H54 (cell line): ENCODE measurements around the gene TSPAN14.
A peak's percentile ranks its signal among the peaks of the same experiment; 100 is the strongest.

ENCODE experiments used
- DNase-seq: peaks from one replicate; pipeline ENCODE4 v3.0.0; 2011; ENCODE audit warnings: low spot score, mixed read lengths; ENCODE audit not compliant: insufficient read length
- FAIRE-seq: peaks from 3 replicates; lab custom pipeline; 2011; peaks lifted over from hg19 to GRCh38; lab: Jason Lieb, UNC
- POLR2A ChIP-seq: IDR thresholded peaks from 2 replicates; pipeline ENCODE4 v1.6.1; 2011; ENCODE audit warnings: low read depth, mild to moderate bottlenecking, low read length

TSPAN14 gene

DNA sequence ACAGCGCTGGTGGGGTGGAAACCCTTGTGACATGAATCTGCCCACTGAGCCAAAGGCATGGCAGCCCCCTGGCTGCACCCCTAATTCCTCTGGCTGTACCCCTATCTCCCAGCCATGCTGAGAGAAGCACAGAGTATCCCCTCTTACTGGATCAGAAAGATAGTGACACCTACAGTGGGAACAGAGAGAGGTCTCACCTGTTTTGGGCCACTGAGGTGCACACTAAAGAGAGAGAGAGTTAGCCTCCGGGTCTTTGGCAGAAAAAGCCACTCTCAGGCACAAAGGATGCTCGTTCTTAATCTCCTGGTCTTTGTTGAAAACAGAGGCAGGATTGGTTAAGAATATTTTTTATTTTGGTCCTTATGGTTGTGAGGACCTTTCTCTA lies 11.3 kb downstream of the TSPAN14 start:
- no peak for TF ChIP-seq POLR2A
- DNase-seq (no peak), FAIRE-seq (no peak)

DNA sequence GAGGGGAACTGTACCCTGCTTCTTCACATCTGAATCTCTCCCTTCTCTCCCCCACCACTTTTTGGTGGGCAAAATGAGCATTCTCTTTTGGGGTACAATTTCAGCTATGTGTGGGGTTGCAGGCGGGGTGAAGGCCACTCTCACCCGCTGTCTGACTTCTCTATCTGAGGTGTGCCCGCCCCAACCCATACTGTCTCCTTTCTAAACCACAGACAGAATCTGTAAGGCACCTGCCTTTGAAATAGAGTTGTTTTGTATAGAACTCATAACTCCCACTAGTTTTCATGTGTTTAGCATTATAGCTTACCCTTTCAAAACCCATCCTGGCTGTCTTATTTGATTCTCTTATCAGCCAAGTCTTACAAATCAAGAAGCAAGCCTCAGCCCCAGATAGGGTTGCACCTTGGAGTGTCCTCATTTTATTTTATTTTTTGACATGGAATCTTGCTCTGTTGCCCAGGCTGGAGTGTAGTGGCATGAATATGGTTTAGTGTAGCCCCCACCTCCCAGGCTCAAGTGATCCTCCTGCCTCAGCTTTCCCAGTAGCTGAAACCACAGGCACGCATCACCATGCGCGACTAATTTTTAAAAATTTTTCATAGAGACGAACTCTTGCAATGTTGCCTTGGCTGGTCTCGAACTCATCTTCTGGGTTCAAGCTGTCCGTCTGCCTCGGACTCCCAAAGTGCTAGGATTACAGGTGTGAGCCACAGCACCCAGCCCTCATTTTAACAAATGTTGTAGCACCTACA lies 11.9 kb downstream of the TSPAN14 start:
- FAIRE-seq (no peak), DNase-seq (no peak)
- TF ChIP-seq POLR2A = no peak

DNA sequence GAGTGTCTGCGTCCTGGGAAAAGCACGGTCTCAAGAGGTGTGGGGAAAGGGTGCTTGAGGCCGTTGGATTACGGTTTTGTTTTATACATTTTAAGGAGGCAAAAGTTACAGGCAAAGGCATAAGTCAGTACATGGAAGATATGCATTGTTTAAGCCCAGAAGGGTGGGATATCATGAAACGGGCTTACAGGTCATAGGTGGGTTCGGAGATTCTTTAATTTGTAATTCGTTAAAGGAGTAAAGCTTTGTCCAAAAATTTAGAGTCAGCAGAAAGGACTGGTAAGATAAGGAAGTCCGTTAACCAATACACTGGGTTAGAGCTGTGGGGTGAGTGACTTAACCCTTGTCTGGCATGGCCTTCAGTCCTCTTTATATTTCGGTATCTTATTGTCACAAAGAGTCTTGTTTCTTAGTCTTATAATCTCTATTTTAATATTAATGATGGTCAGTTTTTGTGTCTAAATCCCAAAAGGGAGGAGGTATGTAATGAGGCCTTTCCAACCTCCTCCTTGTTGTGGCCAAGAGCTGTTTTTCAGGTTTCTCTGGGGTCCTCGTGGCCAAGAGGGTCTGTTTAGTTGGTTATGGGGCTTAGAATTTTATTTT lies 12.7 kb downstream of the TSPAN14 start:
- no peak for TF ChIP-seq POLR2A
- DNase-seq = no peak
- FAIRE-seq = no peak

DNA sequence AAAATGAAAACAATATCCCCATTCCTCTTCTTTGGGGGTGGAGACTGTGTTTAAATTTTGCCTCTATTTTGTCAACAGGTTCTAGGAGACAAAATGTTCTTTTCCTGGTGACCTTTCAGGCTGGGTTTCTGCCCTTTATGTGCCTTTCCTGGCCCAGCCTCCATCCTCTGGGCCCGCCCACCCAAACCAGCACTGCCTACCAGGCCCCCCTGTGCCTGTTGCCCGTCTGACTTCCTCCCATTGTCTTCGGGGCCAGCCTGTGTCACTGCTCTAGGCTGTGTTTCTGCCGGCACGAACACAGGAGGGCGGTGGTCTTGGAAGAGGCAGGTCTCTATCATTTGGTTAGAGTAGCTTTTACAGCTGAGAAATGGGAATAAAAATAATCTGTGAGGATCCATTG lies 13.9 kb downstream of the TSPAN14 start:
- no peak for DNase-seq
- TF ChIP-seq POLR2A = no peak
- FAIRE-seq = no peak

DNA sequence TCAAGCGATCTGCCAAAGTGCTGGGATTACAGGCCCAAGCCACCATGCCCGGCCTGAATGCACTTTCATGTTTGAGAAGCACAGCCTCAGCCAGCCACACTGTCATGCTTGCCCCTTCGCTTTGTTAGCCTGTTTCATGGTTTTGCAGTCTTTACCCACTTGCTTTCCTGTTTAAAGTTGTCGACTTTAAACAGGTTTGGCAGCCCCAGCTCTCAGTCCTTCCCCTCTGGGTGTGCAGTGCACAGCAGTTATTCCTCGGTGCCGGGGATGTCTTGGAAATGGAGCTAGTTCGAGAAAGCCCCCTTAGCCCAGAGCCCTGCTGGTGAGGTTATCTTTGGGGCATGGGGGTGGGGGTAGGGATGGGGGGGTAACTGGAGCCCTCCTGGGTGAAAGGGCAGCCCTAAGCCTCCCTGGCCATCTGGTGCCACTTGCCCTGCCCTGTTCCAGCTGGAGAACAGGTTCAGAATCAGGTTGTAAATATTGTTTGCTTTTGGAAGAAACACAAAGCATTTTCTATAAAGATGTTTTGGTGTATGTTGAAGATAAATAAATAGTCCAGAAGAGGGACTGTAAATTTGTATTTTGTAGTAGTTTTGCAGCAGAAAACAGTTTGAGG lies 14.8 kb downstream of the TSPAN14 start:
- FAIRE-seq (no peak), DNase-seq (no peak)
- TF ChIP-seq POLR2A = no peak

DNA sequence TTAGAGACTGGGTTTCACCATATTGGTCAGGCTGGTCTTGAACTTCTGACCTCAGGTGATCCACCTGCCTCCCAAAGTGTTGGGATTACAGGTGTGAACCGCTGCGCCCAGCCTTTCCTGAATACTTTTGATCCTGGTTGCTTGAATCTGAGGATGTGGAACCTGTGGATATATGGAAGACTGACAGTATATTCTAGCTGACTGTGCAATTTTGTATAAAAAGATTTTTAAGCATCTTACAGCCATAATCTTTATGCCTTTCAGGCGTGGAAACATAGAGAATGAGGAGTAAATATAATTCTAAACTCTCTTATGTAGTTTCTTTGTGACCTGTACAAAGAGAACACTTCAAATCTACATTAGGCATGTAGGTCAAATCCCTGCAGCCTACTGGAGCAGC lies 16.2 kb downstream of the TSPAN14 start:
- DNase-seq = no peak
- no peak for FAIRE-seq
- TF ChIP-seq POLR2A = no peak

DNA sequence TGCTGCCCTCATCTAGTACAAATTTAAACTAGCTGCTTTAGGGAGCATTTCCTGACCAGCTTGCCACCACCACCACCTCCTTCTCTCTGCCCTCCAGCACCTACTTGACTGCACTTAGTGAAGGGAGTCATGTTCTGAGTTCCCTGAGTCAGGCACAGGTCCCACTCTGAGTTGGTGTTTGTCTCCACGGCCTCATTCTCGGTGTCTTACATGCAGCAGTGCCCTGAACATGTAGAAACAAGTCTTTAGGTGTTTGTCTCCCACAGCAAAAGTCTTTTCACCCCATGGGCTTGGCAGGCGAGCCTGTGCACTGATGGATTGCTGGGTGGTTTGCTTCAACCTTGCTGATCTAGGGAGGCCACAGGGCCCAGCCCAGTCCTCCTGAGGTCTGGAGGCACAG lies 16.9 kb downstream of the TSPAN14 start:
- no peak for DNase-seq
- FAIRE-seq = no peak
- TF ChIP-seq POLR2A = no peak

DNA sequence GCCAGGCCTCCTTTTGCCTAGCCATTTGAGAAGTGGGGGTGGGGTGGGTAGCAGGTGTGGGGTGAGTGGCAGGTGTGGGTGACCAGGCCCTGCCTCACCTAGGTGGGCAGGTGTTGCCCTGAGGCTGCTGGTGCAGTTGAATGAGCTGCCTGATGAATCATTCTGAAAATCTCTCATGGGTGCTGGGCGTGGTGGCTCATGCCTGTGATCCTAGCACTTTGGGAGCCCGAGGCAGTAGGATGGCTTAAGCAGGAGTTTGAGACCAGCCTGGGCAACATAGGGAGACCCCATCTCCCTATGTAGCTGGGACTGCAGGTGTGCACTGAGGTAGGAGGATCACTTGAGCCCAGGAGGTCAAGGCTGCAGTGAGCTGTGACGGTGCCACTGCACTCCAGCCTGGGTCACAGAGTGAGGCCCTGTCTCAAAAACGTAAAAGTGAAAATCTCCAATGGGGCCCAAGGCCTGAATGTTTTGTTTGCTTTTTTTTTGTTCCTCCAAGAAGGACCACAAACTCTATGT lies 17.7 kb downstream of the TSPAN14 start:
- FAIRE-seq (peak; percentile 91), DNase-seq (peak; percentile 50)
- no peak for TF ChIP-seq POLR2A

DNA sequence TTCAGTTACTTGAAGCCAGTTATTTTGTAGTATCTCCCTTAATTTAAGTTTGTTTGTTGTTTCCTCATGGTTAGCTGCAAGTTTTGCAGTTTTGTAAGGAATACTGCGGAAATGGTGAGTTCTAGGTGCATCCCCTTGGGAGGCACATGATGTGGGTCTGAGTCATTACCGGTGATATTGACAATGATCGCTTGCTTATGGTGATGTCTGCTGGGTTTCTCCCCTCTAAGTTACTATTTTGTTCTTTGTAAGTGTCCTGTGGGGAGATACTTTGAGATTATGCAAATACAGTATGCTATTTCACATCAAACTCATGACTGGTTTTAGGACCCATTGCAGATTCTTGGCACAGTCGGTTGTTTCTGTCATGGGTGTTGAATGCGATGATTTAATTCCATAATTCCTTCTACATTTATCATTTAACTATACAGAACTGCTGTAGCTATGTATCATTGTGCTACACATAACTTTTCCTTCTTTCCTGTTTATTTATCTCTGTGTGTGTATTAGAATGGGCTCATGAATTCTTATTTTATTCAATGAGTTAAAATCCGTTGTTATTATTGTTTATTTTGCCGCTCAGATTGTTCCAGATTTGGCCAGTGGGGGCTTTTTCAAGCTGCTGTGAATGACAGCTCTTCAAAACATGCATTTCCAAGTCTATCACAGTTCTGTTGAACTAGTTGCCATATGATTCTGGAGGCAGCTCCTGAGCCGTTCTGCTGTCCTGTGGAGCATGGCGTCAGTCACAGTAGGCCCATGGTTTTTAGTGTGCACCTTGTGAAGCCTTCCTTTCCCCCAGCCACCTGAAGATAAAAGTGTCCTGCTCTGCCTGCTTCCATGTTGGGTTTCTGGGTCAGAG lies 18.4 kb downstream of the TSPAN14 start:
- FAIRE-seq = peak; percentile 98
- no peak for TF ChIP-seq POLR2A
- peak; percentile 59 for DNase-seq

DNA sequence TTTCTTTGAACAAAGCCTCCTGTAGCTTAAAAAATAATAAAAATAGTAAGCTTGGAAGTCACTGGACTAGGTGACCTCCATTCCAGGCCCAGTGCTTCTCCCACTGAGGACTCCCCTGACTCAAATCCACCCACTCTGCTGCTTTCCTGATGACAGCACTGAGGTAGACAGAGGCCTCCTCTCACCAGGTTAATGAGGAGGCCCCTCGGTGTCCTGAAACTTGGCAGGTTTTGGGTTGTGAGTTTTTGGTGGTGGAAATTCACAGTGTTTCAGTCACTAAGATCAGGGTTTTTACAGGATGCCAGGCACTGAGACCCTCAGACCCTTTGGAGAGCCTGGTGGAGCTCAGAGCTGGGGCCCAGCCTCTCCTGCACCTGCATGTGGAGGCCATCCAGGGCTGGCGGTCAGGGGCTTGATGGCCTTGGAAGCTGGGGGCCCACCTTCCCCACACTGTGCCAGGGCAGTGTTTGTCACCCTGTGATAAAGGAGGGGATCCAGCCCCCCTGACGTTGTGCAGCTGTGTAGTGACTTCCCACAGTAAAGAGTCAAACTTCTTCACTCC lies 19.1 kb downstream of the TSPAN14 start:
- FAIRE-seq (no peak), DNase-seq (no peak)
- no peak for TF ChIP-seq POLR2A

DNA sequence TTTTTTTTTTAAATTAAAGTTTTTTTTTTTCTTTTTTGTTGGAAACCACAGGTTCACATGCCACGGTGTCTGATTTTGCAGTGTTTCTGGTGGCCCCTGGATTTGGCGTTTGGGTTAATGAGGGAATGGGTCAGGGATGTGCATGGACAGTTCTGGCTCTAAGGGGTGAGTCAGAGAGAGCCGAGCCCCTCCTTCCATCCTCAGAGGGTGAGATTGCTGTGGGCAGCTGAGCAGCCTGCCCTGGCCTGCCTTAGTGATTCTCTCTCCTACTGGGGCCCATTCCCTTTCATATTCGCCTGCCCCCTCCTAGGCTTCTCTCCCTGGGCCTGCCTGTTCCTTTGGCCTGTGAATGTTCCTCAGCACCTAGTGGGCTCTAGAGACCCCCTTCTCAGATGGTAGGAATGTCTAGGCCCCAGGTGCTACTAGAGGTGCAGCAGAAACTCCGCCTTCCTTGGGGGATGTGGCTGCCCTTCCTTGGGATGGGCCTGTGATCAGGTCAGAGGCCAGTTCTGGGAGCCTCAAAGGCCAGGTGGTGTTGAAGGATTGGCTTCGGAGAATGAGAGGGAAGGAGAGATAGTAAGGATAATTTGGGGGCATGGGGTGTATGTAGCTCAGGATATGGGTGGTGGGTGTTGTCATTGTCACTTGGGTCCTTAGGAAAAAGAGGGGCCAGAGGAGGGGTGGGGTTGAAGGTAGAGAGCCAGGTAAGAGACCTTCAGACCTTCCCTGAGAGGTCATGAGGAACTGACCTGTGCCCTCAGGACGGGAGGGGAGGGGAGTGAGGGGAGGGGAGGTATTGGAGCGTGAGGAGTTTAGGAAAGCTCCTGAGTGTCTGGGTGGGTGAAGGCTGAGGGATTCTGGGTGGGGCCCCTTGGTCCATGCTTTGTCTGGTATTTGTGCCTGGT lies 19.8 kb downstream of the TSPAN14 start:
- DNase-seq (no peak), FAIRE-seq (no peak)
- no peak for TF ChIP-seq POLR2A

DNA sequence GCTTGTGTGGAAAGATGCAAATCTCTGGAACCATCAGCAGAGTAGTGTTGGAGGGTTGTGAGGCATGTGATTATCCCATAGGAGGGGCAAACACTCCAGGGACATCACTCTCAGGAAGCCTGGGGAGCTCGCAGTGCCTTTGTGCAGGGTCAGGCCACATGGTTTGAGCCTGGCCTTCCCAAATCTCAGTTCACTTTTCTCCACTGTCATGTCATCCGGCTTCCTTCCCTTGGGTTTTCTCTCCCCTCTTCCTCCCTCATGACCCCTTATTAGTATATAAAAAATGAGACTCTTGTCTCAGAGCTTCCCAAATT lies 20.4 kb downstream of the TSPAN14 start:
- no peak for TF ChIP-seq POLR2A
- FAIRE-seq (no peak), DNase-seq (no peak)
